PFSK-1 (cell line): ENCODE results near the gene VPS8.

ENCODE experiments used
- FOXP2 ChIP-seq: optimal IDR thresholded peaks from 2 replicates; pipeline ENCODE3; 2011; ENCODE audit warnings: borderline replicate concordance, control low read depth, inconsistent platforms; ENCODE audit not compliant: insufficient read depth; ENCODE audit errors: extremely low read length, extremely low read depth
- POLR2AphosphoS5 ChIP-seq: IDR thresholded peaks from 2 replicates; pipeline ENCODE4 v1.6.1; 2012; ENCODE audit warnings: low read depth, mild to moderate bottlenecking, control low read depth, low read length, moderate library complexity
- SIN3A ChIP-seq: IDR thresholded peaks from 2 replicates; pipeline ENCODE4 v1.6.1; 2012; ENCODE audit warnings: mild to moderate bottlenecking, low read length, moderate library complexity, borderline replicate concordance; ENCODE audit not compliant: insufficient read depth
- TAF1 ChIP-seq: IDR thresholded peaks from 2 replicates; pipeline ENCODE4 v1.6.1; 2012; ENCODE audit warnings: low read length, control low read depth, borderline replicate concordance; ENCODE audit not compliant: insufficient read depth
- TF ChIP-seq, protein P1 (sequence below), 2 experiments: IDR thresholded peaks; 2 replicates each; pipeline versions ENCODE4 v1.6.1 to v1.8.0; 2011 to 2012; ENCODE audit warnings: low read depth in 2 of 2, low read length in 2 of 2, control low read depth in 1 of 2, inconsistent platforms in 1 of 2, mild to moderate bottlenecking in 1 of 2, moderate library complexity in 1 of 2; ENCODE audit not compliant: insufficient read depth in 1 of 2

DNA sequence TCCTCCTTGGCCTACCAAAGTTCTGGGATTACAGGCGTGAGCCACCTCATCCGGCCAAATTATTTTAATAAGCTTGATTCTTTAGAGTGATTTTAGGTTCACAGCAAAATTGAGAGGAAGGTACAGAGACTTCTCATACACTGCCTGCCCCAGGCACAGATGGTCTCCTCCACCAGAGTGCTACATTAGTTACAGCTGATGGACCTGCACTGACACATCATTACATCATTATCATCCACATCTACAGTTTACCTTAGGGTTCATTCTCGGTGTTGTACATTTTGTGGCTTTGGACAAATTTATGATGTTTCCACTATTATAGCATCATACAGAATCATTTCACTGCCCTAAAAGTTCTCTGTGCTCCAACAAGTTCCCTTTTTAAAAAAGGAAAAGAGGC lies 4.4 kb upstream of the VPS8 start:
- TF ChIP-seq POLR2AphosphoS5 (no peak), SIN3A (no peak), TAF1 (no peak), FOXP2 (no peak)
- TF ChIP-seq, protein P1, sequence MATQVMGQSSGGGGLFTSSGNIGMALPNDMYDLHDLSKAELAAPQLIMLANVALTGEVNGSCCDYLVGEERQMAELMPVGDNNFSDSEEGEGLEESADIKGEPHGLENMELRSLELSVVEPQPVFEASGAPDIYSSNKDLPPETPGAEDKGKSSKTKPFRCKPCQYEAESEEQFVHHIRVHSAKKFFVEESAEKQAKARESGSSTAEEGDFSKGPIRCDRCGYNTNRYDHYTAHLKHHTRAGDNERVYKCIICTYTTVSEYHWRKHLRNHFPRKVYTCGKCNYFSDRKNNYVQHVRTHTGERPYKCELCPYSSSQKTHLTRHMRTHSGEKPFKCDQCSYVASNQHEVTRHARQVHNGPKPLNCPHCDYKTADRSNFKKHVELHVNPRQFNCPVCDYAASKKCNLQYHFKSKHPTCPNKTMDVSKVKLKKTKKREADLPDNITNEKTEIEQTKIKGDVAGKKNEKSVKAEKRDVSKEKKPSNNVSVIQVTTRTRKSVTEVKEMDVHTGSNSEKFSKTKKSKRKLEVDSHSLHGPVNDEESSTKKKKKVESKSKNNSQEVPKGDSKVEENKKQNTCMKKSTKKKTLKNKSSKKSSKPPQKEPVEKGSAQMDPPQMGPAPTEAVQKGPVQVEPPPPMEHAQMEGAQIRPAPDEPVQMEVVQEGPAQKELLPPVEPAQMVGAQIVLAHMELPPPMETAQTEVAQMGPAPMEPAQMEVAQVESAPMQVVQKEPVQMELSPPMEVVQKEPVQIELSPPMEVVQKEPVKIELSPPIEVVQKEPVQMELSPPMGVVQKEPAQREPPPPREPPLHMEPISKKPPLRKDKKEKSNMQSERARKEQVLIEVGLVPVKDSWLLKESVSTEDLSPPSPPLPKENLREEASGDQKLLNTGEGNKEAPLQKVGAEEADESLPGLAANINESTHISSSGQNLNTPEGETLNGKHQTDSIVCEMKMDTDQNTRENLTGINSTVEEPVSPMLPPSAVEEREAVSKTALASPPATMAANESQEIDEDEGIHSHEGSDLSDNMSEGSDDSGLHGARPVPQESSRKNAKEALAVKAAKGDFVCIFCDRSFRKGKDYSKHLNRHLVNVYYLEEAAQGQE (IDR thresholded peaks at IDR 0.05; ENCODE audit: insufficient read depth in 1 of 2, low read depth in 2 of 2, low read length in 2 of 2): no peak
